Stomach (tissue), 4 donors: ENCODE results near the gene CTNNA3.

Experiments used
- CTCF ChIP-seq, 7 experiments: fragments of 450-650 bp in 4 of 7; fragments of 200-600 bp in 3 of 7; sonication (generic) in 3 of 7; IDR thresholded peaks; one replicate each; pipeline ENCODE4 v1.5.1; 2016 to 2019; ENCODE audit warnings: antibody characterized with exemption in 7 of 7, control low read depth in 2 of 7, mild to moderate bottlenecking in 1 of 7
- EP300 ChIP-seq: sonication (generic); formaldehyde crosslinking; IDR thresholded peaks from one replicate; pipeline ENCODE4 v1.6.1; 2017; ENCODE audit warnings: antibody characterized with exemption

DNA sequence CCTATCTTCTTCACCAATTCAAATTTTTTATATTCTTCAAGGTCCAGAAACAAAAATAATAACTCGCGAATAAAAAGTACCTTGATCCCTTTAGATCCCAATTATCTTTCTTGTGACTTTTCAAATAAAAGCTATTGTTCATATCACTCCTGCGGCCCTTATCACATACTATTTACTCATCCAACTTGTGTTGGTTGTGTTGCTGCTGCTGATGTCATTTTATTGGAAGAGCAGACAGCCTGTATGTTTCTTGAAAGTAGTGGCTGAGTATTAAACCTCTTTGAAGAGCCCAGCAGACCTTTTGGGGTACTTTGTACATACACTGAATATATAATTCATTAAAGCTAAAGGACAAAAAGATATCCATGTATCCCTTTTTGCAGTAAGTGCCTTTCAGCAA lies 231.7 kb downstream of the CTNNA3 start:
- TF ChIP-seq CTCF (IDR thresholded peaks at IDR 0.05) (no peak), EP300 (no peak)
